SK-N-SH treated with all-trans-retinoic acid at 6 μM for 48 hours (cell line): ENCODE data around the gene ZNF423.

Experiments used
- ATAC-seq: fragments of 200-7000 bp; cut with Tn5 transposase; 3 replicates; pipeline ENCODE4 v1.9.1; 2020; ENCODE audit warnings: mild to moderate bottlenecking, moderate library complexity
- ARNTL ChIP-seq: fragments of 450-650 bp; formaldehyde crosslinking; IDR thresholded peaks from 2 replicates; pipeline ENCODE4 v1.5.0; 2020; ENCODE audit warnings: low read depth, mild to moderate bottlenecking, moderate library complexity, borderline replicate concordance
- BACH2 ChIP-seq: fragments of 250-450 bp; sonication (Bioruptor Pico); IDR thresholded peaks from 2 replicates; pipeline ENCODE4 v1.9.0; 2021; ENCODE audit warnings: mild to moderate bottlenecking, borderline replicate concordance
- CSDC2 ChIP-seq: fragments of 250-450 bp; sonication (Bioruptor Pico); IDR thresholded peaks from 2 replicates; pipeline ENCODE4 v1.5.0; 2020; ENCODE audit warnings: mild to moderate bottlenecking, moderate library complexity
- ESRRG ChIP-seq: fragments of 250-450 bp; sonication (Bioruptor Pico); IDR thresholded peaks from 2 replicates; pipeline ENCODE4 v1.6.1; 2021; ENCODE audit warnings: mild to moderate bottlenecking
- GLIS3 ChIP-seq: fragments of 250-450 bp; sonication (Bioruptor Pico); IDR thresholded peaks from 2 replicates; pipeline ENCODE4 v1.5.0; 2020; ENCODE audit warnings: mild to moderate bottlenecking, moderate library complexity
- ISL1 ChIP-seq: fragments of 250-450 bp; sonication (Bioruptor Pico); IDR thresholded peaks from 2 replicates; pipeline ENCODE4 v2.1.2; 2022; ENCODE audit warnings: mild to moderate bottlenecking, moderate library complexity
- OSR1 ChIP-seq: fragments of 250-450 bp; sonication (Bioruptor Pico); IDR thresholded peaks from 2 replicates; pipeline ENCODE4 v1.8.0; 2022; ENCODE audit warnings: moderate library complexity, mild to moderate bottlenecking, inconsistent platforms
- PPARA ChIP-seq: fragments of 250-450 bp; sonication (Bioruptor Pico); IDR thresholded peaks from 2 replicates; pipeline ENCODE4 v1.5.0; 2020; ENCODE audit warnings: mild to moderate bottlenecking, borderline replicate concordance
- RARB ChIP-seq: fragments of 250-450 bp; sonication (Bioruptor Pico); IDR thresholded peaks from 2 replicates; pipeline ENCODE4 v1.8.0; 2021; ENCODE audit warnings: mild to moderate bottlenecking, moderate library complexity
- SNAI2 ChIP-seq: fragments of 250-450 bp; sonication (Bioruptor Pico); IDR thresholded peaks from 2 replicates; pipeline ENCODE4 v1.5.0; 2020; ENCODE audit warnings: mild to moderate bottlenecking, moderate library complexity
- TCF4 ChIP-seq: fragments of 250-450 bp; sonication (Bioruptor Pico); IDR thresholded peaks from 2 replicates; pipeline ENCODE4 v1.8.0; 2021; ENCODE audit warnings: mild to moderate bottlenecking, moderate library complexity, borderline replicate concordance
- TOX ChIP-seq: fragments of 250-450 bp; sonication (Bioruptor Pico); IDR thresholded peaks from 2 replicates; pipeline ENCODE4 v1.8.0; 2021; ENCODE audit warnings: mild to moderate bottlenecking, moderate library complexity, borderline replicate concordance
- ZC3H10 ChIP-seq: fragments of 250-450 bp; sonication (Bioruptor Pico); IDR thresholded peaks from 2 replicates; pipeline ENCODE4 v1.5.1; 2021; ENCODE audit warnings: mild to moderate bottlenecking, moderate library complexity
- ZFP3 ChIP-seq: fragments of 250-450 bp; sonication (Bioruptor Pico); IDR thresholded peaks from 2 replicates; pipeline ENCODE4 v1.5.0; 2020; ENCODE audit warnings: mild to moderate bottlenecking, moderate library complexity
- ZFP30 ChIP-seq: fragments of 450-650 bp; formaldehyde crosslinking; IDR thresholded peaks from 2 replicates; pipeline ENCODE4 v1.5.0; 2022; ENCODE audit warnings: mild to moderate bottlenecking, moderate library complexity
- ZNF565 ChIP-seq: fragments of 450-650 bp; formaldehyde crosslinking; conservative IDR thresholded peaks from 2 replicates; pipeline ENCODE4 v1.5.0; 2020; ENCODE audit warnings: low read depth, mild to moderate bottlenecking, moderate library complexity
- ZNF70 ChIP-seq: fragments of 450-650 bp; formaldehyde crosslinking; IDR thresholded peaks from 2 replicates; pipeline ENCODE4 v1.5.0; 2020; ENCODE audit warnings: mild to moderate bottlenecking, moderate library complexity
- ZNF8 ChIP-seq: fragments of 450-650 bp; formaldehyde crosslinking; IDR thresholded peaks from 2 replicates; pipeline ENCODE4 v1.5.0; 2020; ENCODE audit warnings: mild to moderate bottlenecking, moderate library complexity
- TF ChIP-seq, protein P1 (sequence below): fragments of 250-450 bp; sonication (Bioruptor Pico); IDR thresholded peaks from 2 replicates; pipeline ENCODE4 v1.8.0; 2021; ENCODE audit warnings: low read depth, mild to moderate bottlenecking, moderate library complexity, borderline replicate concordance
- TF ChIP-seq, protein P2 (sequence below): fragments of 250-450 bp; sonication (Bioruptor Pico); IDR thresholded peaks from 2 replicates; pipeline ENCODE4 v1.5.1; 2021; ENCODE audit warnings: mild to moderate bottlenecking, moderate library complexity
- TF ChIP-seq, protein P3 (sequence below): fragments of 250-450 bp; sonication (Bioruptor Pico); IDR thresholded peaks from 2 replicates; pipeline ENCODE4 v1.8.0; 2020; ENCODE audit warnings: mild to moderate bottlenecking, moderate library complexity, borderline replicate concordance
- TF ChIP-seq, protein P4 (sequence below): fragments of 250-450 bp; sonication (Bioruptor Pico); IDR thresholded peaks from 2 replicates; pipeline ENCODE4 v1.5.1; 2020; ENCODE audit warnings: low read depth, mild to moderate bottlenecking, moderate library complexity
- TF ChIP-seq, protein P5 (sequence below): fragments of 250-450 bp; sonication (Bioruptor Pico); IDR thresholded peaks from 2 replicates; pipeline ENCODE4 v1.5.0; 2020; ENCODE audit warnings: mild to moderate bottlenecking, moderate library complexity

Gene ZNF423

DNA sequence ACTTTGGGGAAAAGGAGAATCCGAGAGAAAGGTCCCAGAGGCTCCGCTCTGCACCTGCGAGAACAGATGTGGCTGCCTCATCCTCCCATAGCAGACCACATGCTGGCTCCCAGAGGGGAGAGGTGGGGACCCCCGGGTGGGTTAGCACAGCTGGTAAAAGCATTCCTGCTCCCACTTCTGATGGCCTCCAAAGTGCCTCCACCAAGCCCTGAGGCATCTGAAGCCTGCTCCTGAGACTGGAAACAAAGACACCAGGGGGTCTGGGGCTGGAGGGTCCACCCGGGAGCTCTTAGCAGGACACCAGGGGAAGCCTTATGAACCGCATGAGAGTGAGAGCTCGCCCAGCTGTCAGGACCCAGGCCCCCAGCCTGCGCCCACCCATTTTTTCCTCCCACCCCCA, 46.4 kb downstream of the ZNF423 start:
- TF ChIP-seq ESRRG (CRISPR knock-in tag) = no peak
- TF ChIP-seq, protein P1, sequence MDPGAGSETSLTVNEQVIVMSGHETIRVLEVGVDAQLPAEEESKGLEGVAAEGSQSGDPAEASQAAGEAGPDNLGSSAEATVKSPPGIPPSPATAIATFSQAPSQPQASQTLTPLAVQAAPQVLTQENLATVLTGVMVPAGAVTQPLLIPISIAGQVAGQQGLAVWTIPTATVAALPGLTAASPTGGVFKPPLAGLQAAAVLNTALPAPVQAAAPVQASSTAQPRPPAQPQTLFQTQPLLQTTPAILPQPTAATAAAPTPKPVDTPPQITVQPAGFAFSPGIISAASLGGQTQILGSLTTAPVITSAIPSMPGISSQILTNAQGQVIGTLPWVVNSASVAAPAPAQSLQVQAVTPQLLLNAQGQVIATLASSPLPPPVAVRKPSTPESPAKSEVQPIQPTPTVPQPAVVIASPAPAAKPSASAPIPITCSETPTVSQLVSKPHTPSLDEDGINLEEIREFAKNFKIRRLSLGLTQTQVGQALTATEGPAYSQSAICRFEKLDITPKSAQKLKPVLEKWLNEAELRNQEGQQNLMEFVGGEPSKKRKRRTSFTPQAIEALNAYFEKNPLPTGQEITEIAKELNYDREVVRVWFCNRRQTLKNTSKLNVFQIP (CRISPR knock-in tag) = no peak
- TF ChIP-seq SNAI2 = no peak
- TF ChIP-seq BACH2 (CRISPR knock-in tag) = no peak
- TF ChIP-seq CSDC2 (CRISPR knock-in tag) = no peak
- TF ChIP-seq OSR1 (CRISPR knock-in tag) = no peak
- no peak for TF ChIP-seq ZFP3 (CRISPR knock-in tag)
- no peak for TF ChIP-seq ZNF8
- TF ChIP-seq, protein P2, sequence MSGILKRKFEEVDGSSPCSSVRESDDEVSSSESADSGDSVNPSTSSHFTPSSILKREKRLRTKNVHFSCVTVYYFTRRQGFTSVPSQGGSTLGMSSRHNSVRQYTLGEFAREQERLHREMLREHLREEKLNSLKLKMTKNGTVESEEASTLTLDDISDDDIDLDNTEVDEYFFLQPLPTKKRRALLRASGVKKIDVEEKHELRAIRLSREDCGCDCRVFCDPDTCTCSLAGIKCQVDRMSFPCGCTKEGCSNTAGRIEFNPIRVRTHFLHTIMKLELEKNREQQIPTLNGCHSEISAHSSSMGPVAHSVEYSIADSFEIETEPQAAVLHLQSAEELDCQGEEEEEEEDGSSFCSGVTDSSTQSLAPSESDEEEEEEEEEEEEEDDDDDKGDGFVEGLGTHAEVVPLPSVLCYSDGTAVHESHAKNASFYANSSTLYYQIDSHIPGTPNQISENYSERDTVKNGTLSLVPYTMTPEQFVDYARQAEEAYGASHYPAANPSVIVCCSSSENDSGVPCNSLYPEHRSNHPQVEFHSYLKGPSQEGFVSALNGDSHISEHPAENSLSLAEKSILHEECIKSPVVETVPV (CRISPR knock-in tag) = no peak
- TF ChIP-seq TOX = no peak
- no peak for TF ChIP-seq ZFP30 (CRISPR knock-in tag)
- no peak for TF ChIP-seq PPARA (CRISPR knock-in tag)
- TF ChIP-seq TCF4 (CRISPR knock-in tag) = no peak
- TF ChIP-seq, protein P3, sequence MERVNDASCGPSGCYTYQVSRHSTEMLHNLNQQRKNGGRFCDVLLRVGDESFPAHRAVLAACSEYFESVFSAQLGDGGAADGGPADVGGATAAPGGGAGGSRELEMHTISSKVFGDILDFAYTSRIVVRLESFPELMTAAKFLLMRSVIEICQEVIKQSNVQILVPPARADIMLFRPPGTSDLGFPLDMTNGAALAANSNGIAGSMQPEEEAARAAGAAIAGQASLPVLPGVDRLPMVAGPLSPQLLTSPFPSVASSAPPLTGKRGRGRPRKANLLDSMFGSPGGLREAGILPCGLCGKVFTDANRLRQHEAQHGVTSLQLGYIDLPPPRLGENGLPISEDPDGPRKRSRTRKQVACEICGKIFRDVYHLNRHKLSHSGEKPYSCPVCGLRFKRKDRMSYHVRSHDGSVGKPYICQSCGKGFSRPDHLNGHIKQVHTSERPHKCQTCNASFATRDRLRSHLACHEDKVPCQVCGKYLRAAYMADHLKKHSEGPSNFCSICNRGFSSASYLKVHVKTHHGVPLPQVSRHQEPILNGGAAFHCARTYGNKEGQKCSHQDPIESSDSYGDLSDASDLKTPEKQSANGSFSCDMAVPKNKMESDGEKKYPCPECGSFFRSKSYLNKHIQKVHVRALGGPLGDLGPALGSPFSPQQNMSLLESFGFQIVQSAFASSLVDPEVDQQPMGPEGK (CRISPR knock-in tag) = no peak
- TF ChIP-seq, protein P4, sequence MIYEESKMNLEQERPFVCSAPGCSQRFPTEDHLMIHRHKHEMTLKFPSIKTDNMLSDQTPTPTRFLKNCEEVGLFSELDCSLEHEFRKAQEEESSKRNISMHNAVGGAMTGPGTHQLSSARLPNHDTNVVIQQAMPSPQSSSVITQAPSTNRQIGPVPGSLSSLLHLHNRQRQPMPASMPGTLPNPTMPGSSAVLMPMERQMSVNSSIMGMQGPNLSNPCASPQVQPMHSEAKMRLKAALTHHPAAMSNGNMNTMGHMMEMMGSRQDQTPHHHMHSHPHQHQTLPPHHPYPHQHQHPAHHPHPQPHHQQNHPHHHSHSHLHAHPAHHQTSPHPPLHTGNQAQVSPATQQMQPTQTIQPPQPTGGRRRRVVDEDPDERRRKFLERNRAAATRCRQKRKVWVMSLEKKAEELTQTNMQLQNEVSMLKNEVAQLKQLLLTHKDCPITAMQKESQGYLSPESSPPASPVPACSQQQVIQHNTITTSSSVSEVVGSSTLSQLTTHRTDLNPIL (CRISPR knock-in tag) = no peak
- no peak for TF ChIP-seq ISL1 (CRISPR knock-in tag)
- TF ChIP-seq ARNTL (CRISPR knock-in tag) = no peak
- TF ChIP-seq RARB = no peak
- TF ChIP-seq ZC3H10 (CRISPR knock-in tag) = no peak
- TF ChIP-seq GLIS3 (CRISPR knock-in tag) = no peak

DNA sequence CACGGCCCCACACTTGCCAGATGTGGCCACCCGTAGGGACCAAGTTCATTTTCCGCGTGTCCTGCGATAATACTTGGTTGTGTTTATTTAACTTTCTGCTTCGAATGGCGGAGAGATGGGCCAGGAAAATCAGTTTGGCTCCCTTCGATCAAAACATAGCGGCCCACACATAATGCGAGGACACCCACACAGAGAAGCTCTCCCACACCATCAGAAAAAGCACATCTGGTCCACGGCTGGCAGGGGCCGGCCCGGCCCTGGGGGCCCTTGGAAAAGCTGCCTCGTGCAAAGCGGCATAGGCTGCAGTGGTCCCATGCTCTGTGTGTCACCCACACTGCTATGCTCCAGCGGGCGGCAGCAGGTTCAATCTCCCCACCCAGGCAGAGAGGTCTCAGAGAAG, 46.9 kb downstream of the ZNF423 start:
- ATAC-seq = no peak; the same call in 2 of the 3 replicates
- no peak for TF ChIP-seq SNAI2
- TF ChIP-seq ZNF565 (CRISPR knock-in tag) = no peak
- no peak for TF ChIP-seq ZFP3 (CRISPR knock-in tag)
- no peak for TF ChIP-seq ISL1 (CRISPR knock-in tag)
- TF ChIP-seq TOX = no peak
- TF ChIP-seq OSR1 (CRISPR knock-in tag) = no peak
- TF ChIP-seq ESRRG (CRISPR knock-in tag) = no peak
- TF ChIP-seq ARNTL (CRISPR knock-in tag) = no peak
- no peak for TF ChIP-seq PPARA (CRISPR knock-in tag)
- TF ChIP-seq ZNF70 (CRISPR knock-in tag) = no peak
- no peak for TF ChIP-seq RARB
- TF ChIP-seq, all 23 proteins: peak for 0

More for the DNA sequence above, 46.4 kb downstream of the ZNF423 start:
- ATAC-seq = no peak

DNA sequence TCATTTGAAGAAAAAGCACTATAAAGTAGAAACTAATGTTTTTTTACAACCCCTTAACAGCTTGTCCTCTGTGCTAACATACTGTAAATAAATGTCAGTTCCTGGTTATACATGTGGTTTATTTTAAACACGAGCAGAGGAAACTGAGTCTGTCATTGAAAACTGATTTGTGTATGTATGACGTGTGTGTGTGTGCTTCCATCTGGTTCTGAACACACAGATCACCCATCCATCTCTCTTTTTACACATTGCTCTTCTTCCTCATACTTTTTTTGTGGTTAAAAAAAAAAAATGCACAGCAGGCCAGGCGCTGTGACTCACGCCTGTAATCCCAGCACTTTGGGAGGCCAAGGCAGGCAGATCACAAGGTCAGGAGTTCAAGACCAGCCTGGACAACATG, 49.5 kb downstream of the ZNF423 start:
- TF ChIP-seq, protein P2 (CRISPR knock-in tag) = no peak
- TF ChIP-seq ZFP3 (CRISPR knock-in tag) (no peak), ESRRG (CRISPR knock-in tag) (no peak), CSDC2 (CRISPR knock-in tag) (no peak), ZNF8 (no peak), ARNTL (CRISPR knock-in tag) (no peak), RARB (no peak), ZNF70 (CRISPR knock-in tag) (no peak)
- TF ChIP-seq, protein P3 (CRISPR knock-in tag) = no peak
- TF ChIP-seq, protein P5, sequence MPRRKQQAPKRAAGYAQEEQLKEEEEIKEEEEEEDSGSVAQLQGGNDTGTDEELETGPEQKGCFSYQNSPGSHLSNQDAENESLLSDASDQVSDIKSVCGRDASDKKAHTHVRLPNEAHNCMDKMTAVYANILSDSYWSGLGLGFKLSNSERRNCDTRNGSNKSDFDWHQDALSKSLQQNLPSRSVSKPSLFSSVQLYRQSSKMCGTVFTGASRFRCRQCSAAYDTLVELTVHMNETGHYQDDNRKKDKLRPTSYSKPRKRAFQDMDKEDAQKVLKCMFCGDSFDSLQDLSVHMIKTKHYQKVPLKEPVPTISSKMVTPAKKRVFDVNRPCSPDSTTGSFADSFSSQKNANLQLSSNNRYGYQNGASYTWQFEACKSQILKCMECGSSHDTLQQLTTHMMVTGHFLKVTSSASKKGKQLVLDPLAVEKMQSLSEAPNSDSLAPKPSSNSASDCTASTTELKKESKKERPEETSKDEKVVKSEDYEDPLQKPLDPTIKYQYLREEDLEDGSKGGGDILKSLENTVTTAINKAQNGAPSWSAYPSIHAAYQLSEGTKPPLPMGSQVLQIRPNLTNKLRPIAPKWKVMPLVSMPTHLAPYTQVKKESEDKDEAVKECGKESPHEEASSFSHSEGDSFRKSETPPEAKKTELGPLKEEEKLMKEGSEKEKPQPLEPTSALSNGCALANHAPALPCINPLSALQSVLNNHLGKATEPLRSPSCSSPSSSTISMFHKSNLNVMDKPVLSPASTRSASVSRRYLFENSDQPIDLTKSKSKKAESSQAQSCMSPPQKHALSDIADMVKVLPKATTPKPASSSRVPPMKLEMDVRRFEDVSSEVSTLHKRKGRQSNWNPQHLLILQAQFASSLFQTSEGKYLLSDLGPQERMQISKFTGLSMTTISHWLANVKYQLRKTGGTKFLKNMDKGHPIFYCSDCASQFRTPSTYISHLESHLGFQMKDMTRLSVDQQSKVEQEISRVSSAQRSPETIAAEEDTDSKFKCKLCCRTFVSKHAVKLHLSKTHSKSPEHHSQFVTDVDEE (CRISPR knock-in tag) = no peak
- no peak for ATAC-seq
